ENCODE results near the gene DCP2.

DCP2 gene

DNA sequence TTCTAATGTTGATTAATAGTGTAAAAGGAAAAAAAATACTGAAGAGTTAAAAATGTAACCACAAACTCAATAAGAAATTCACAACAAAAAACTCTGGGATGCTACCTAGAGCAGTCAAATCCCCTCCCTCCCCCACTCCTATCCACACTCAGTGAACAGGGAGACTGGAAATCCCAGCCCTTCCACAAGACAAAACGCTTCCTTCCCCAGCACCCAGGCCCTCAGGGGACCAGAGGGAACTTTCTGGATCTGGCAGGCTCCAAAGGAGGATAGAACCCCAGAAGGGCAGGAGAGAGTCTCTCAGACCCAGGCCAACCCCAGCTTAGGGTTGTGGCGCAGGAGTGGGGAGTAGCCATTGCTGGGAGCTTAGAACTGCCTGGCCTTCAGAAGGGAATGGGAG, 55.0 kb downstream of the DCP2 start:
- no peak overlapping the region for H3K4me3 ChIP-seq (ENCODE audit: low read depth, low read length)
- TF ChIP-seq, protein P1, sequence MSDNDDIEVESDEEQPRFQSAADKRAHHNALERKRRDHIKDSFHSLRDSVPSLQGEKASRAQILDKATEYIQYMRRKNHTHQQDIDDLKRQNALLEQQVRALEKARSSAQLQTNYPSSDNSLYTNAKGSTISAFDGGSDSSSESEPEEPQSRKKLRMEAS (IDR thresholded peaks at IDR 0.05; ENCODE audit: low read depth, low read length): no peak
- TF ChIP-seq POLR2A (IDR thresholded peaks at IDR 0.05; ENCODE audit: extremely low read depth, insufficient read length) (no peak), MYC (IDR thresholded peaks at IDR 0.05; ENCODE audit: low read depth, low read length) (no peak)
- DNase-seq (ENCODE audit: low read depth): no peak

DNA sequence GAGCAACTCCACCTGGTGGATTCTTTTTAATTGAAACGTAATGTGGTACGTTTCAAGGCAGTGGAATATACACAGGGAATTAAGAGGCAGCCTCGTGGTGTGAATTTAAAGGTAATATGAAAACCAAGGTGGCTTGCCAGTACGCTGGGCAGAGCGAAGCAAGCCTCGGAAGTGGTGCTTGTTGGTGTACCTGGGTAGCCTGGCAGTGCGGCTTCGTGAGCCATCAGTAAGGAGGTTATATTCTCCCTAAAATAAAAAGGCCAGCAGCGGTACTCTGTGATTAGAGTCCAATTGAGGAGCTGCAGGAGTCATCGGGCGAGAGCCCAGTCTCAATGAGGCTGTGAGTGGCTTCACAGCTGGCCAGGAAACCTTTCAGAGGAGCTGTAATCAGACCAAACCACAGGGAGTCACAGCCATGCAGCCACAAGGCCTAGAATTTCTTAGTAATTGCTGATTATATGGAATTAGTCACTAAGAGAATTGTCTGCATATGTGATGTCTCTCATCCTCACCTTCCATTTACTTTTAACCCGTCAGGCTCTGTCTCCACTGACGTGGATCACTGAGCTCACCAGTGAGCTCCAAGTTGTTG, 57.7 kb downstream of the DCP2 start:
- DNase-seq (ENCODE audit: low read depth): no peak
- no peak overlapping the region for H3K4me3 ChIP-seq (ENCODE audit: low read depth, low read length)
- TF ChIP-seq POLR2A (IDR thresholded peaks at IDR 0.05; ENCODE audit: extremely low read depth, insufficient read length) (no peak), MYC (IDR thresholded peaks at IDR 0.05; ENCODE audit: low read depth, low read length) (no peak)
- TF ChIP-seq, protein P2, sequence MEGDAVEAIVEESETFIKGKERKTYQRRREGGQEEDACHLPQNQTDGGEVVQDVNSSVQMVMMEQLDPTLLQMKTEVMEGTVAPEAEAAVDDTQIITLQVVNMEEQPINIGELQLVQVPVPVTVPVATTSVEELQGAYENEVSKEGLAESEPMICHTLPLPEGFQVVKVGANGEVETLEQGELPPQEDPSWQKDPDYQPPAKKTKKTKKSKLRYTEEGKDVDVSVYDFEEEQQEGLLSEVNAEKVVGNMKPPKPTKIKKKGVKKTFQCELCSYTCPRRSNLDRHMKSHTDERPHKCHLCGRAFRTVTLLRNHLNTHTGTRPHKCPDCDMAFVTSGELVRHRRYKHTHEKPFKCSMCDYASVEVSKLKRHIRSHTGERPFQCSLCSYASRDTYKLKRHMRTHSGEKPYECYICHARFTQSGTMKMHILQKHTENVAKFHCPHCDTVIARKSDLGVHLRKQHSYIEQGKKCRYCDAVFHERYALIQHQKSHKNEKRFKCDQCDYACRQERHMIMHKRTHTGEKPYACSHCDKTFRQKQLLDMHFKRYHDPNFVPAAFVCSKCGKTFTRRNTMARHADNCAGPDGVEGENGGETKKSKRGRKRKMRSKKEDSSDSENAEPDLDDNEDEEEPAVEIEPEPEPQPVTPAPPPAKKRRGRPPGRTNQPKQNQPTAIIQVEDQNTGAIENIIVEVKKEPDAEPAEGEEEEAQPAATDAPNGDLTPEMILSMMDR (IDR thresholded peaks at IDR 0.05; ENCODE audit: low read depth, low read length): no peak
- TF ChIP-seq, protein P1 (IDR thresholded peaks at IDR 0.05; ENCODE audit: low read depth, low read length): no peak

DNA sequence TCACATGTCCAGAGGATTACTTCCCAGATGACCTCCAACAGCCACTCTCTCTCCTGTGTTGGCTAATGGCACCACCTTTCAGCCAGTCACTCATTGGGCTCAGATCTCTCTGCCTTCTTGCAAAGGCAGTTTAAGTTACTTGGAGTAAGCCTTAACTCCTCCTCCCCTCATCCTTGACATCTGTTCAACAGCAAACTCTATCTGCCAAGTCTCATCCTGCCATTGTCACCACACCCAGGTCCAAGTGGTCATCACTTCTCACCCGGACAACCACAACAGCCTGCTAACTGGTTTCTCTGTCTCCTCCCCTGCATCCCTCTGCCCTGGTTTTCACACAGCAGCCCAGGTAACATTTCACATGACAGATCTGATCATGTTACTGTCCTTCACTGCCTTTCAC, 58.5 kb downstream of the DCP2 start:
- DNase-seq (ENCODE audit: low read depth): no peak
- no peak overlapping the region for H3K4me3 ChIP-seq (ENCODE audit: low read depth, low read length)
- TF ChIP-seq, protein P1 (IDR thresholded peaks at IDR 0.05; ENCODE audit: low read depth, low read length): no peak
- TF ChIP-seq MYC (IDR thresholded peaks at IDR 0.05; ENCODE audit: low read depth, low read length): no peak
- no peak for TF ChIP-seq POLR2A (IDR thresholded peaks at IDR 0.05; ENCODE audit: extremely low read depth, insufficient read length)
- TF ChIP-seq, protein P2 (IDR thresholded peaks at IDR 0.05; ENCODE audit: low read depth, low read length): no peak

DNA sequence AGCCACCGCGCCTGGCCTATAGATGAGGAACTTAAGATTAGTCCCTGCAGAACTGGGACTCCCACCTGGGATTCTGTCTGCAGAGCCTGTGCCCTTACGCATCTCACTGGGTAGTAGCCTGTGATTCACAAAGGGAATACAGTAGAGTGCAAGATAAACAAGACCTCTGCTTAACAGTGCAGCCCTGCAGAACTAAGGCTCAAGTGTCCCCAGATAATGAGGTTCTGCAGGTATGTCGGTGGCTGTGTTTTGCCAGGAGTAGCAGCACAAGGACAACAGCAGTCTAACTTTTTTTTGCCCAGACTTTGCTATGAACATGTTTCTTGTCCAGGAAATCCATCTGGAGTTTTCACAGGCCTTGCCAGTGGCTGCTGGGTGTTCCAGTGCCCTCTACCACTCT, 59.7 kb downstream of the DCP2 start:
- TF ChIP-seq, protein P2 (IDR thresholded peaks at IDR 0.05; ENCODE audit: low read depth, low read length): no peak
- no peak for TF ChIP-seq POLR2A (IDR thresholded peaks at IDR 0.05; ENCODE audit: extremely low read depth, insufficient read length)
- no peak for TF ChIP-seq MYC (IDR thresholded peaks at IDR 0.05; ENCODE audit: low read depth, low read length)
- TF ChIP-seq, protein P1 (IDR thresholded peaks at IDR 0.05; ENCODE audit: low read depth, low read length): no peak
- no peak for DNase-seq (ENCODE audit: low read depth)
- H3K4me3 ChIP-seq (ENCODE audit: low read depth, low read length): no peak overlapping the region

DNA sequence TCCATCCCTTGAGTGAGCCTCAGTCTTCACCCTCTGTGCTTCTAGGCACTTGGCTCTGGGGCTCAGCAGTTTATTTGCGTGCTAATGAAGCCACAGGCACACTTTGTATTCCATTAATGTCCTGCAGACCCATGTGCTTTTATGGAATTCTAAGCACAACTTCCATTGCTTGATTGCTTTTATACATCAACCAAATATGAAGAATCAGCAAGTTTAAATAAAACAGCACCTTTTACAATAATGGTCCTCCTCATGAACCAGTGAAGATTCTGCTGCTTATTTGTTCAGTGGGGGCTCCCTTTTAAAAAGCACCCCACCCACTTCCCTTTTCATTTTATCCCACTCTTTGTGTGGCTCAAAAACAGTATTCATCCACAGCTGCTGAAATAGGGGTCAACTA, 60.2 kb downstream of the DCP2 start:
- no peak overlapping the region for H3K4me3 ChIP-seq (ENCODE audit: low read depth, low read length)
- DNase-seq (ENCODE audit: low read depth): no peak
- TF ChIP-seq, protein P1 (IDR thresholded peaks at IDR 0.05; ENCODE audit: low read depth, low read length): no peak
- no peak for TF ChIP-seq MYC (IDR thresholded peaks at IDR 0.05; ENCODE audit: low read depth, low read length)
- TF ChIP-seq, protein P2 (IDR thresholded peaks at IDR 0.05; ENCODE audit: low read depth, low read length): no peak
- TF ChIP-seq POLR2A (IDR thresholded peaks at IDR 0.05; ENCODE audit: extremely low read depth, insufficient read length): no peak

DNA sequence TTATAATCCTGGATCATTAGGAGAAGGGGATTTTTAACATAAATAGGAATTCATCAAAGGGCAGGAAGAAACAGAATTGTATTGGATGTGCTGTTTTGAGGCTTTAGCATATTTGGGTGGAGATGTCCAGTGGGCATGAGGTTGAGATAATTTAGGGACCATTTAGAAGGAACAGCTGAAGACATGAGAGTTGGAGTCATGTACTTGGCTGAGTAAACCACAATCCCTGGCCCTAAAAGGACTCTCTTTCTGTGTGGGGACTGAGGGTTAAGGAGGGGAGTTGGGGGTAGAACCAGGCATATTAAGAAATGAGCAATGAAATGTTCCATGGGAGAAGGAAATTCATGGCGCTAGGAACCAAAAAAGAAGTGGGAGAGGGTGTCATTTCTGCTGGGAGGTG, 61.5 kb downstream of the DCP2 start:
- no peak overlapping the region for H3K4me3 ChIP-seq (ENCODE audit: low read depth, low read length)
- TF ChIP-seq POLR2A (IDR thresholded peaks at IDR 0.05; ENCODE audit: extremely low read depth, insufficient read length): no peak
- TF ChIP-seq, protein P1 (IDR thresholded peaks at IDR 0.05; ENCODE audit: low read depth, low read length): no peak
- TF ChIP-seq, protein P2 (IDR thresholded peaks at IDR 0.05; ENCODE audit: low read depth, low read length): no peak
- no peak for TF ChIP-seq MYC (IDR thresholded peaks at IDR 0.05; ENCODE audit: low read depth, low read length)
- no peak for DNase-seq (ENCODE audit: low read depth)
